Hematopoietic multipotent progenitor cell treated with erythropoietin and hydrocortisone succinate and interleukin-3 and kit ligand, for 4 days (in vitro differentiated cells): ENCODE data around the gene PTDSS2.
A peak's percentile ranks its signal among the peaks of the same experiment; 100 is the strongest.
"Not testable (repeated sequence)": the region's sequence is repeated elsewhere in the genome, so short reads cannot be mapped to it uniquely, and the experiment has no call there.

Source experiments
- DNase-seq: peaks from one replicate; pipeline ENCODE4 v3.0.0-alpha.2; 2015

Gene PTDSS2

DNA sequence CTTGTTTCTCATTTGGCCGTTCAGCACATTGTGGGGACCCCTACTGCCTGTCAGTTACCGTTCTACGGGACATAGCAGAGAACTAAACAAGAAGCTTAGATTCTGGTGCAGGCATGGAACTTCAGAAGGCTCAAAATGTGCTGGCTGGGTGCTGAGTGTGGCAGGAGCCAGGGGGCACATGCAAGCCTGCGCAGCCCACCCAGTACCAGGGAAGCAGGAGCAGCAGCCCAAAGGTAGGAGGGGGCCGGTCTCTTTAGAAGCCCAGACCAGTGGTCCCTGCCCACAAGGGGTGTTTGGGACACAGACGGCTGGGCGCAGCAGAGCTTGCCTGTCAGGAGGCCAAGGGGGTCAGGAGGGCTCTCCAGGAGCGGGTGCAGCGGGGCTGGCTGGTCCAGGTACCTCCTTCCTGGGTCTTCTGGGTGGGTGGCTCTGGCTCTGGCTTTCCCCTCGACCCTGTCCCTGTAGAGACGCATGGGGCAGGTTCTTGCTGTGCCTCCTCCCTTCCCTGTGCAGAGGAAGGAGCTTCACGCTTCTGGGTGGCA lies 2.2 kb downstream of the PTDSS2 start:
- no peak for DNase-seq

- DNase-seq: no peak
Measured at GRCh38 chr11:452916-453527, 2.9 kb downstream of the PTDSS2 start.

DNA sequence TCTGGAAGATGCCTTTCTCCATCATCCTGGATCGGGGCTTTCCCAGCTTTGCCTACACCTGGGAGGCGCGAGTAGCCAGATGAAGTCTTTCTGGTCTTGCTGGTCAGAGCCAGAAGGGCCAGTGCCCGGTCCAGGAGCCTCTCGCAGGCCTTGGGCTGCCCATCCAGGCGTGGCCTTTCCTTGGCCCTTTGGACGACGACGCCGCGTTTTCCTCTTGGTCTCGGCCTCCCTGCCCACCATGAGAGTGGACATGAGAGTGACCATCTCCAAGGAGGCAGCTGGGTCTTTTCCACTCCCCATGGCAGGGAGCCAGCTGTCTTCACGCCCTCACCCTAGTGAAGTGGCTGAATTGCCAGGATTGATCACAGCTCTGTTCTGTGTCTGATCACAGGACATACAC lies 3.5 kb downstream of the PTDSS2 start:
- DNase-seq: no peak

GRCh38 chr11:454043-454442 lies 4.0 kb downstream of the PTDSS2 start:
- DNase-seq: no peak

DNA sequence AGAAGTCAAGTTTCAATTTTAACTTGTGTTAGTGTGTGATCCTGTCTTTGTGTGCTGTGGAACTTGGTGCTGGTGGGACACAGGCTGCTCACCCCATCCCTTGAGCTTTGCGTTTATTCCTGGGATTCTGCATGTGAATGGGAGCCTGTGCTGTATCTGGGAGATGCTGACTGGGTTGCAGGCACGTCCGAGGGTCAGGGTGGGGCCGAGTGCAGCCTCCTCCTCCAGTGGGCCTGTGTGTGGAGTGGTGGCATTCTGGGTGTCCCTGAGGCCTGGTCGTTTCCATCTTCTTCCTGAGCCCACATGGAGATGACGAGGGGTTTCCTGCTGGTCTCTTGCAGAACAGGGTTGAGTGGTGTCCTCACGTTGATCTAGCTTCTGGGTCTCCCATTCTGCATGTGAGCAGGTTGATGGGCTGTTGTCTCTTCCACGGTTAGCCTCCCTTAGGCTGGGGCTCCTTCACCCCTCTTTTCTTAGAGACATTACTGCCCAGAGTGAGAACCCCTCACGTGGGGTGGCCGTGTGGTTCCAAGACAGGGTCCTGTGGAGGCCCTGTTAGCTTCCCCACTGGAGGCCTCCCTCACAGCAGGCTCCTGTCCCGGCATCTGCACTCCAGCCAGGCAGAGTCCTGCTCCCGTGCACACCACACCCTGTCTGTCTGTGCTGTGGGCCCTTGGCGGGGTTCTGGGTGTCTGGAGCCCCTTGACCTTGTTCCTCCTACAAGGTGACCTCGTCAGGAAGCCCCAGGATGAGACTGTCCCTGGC lies 4.9 kb downstream of the PTDSS2 start:
- no peak for DNase-seq

DNA sequence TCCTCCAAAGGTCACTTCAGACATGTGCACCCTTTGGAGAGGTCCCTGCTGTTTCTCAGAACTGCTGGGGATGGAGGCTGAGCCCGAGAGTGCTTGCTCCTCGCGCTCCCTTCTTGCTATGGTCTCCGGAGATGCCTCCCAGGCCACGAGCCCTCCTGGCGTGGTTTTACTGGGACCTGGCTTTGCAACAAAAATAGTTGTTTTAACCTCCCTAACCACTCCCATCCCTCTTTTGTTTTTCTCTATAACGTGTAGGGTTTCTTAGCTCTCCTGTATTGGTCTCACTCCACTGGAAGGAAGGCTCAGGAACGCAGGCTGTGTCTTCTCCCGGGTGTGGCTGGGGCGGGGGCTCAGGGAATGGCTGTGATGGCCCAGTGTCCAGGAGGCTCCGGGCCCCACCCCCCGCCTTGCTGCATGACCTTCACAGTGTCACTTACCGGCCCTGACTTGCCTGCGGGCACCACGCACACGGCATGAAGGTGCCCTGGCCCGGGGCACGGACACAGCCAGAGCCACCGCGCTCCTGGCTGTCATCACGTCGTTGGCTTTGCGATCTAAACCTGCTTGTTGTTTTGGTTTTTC lies 5.6 kb downstream of the PTDSS2 start:
- DNase-seq: no peak

DNA sequence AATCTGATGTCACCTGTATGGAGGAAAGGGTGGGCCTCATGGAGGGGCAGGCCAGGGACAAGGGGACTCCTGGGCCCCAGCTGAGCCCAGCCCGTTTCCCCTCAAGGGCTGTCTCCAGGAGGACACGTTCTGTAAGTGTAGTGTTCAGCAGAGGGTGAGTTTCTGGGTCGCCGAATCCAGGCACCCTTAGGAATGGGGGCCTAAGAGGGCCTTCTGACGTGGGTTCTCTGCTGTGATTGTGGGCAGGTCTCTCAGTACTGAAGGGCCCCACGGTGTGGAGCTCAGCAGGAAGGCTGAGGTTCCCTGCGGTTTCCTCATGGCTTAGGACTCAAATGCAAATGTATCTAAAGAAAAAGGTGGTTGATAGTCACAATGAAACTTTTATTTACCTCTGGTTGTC lies 6.5 kb downstream of the PTDSS2 start:
- peak; percentile 31 for DNase-seq

DNA sequence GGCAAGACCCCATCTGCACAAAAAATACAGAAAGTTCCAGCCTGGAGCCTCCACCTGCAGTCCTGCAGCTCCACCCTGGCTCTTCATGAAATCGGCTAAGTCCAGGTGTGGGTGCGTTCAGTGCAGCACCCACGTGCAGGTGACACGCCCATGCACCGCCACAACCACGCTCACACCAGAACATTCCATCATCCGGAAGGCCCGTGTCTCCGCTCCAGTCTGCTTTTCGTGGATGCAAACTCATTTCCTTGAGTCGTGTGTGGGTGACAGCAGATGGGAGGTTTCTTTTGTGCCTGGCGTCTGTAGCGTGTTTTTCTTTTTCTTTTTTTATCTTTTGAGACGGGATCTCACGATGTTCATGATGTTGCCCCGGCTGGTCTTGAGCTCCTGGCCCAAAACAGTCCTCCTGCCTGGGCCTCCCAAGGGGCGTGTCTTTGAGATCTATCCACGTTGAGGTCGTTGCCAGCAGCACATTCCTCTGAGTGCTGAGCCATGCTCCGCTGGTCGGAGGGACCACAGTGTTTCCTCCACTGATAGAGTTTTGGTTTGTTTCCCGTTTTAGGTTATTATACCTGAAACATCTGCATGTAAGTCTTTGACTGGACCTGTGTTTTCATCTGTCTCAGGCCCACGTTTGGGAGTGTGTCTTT lies 7.2 kb downstream of the PTDSS2 start:
- DNase-seq: no peak

- no peak for DNase-seq
Measured at GRCh38 chr11:459511-460220, 9.6 kb downstream of the PTDSS2 start.

DNA sequence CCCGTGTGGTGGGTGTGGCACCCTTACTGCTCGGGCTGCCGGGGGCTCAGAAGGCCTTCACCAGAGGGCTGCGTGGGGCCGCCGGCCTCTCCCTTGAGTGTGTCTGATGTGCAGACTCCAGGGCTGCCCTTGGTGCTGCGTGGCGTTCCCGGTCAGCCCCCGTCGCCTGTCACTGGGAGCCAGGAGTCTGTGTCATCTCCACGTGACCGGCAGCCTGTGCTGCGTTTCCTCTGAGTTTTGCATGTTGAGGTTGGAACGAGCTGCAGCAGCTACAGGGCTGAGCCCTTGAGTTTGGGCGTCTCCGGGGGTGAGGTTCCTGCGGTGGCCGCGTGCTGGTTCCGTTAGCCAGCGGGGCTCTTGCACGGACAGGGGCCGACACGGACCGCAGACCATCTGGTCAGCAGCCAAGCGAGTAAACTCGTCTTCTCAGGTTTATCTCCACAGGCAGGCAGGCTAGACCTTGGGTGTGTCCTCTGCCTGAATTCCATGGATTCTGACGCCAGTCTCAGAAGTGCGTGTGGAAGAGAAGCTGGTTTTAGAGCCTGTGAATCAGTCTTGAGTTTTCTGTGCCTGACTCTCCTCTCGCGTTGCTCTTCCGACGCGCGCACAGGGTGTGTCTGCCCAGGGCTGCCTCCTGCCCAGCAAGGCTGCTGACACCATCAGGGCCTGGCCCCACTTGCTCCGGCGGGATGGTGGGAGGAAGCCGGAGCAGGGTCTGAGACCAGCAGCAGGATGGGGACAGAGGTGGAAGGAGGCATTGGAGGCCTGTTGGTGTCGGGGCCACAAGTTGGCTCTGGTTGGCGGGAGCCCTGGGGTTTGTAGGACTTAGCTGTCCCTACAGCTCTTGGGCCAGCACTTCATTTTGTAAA lies 10.5 kb downstream of the PTDSS2 start:
- no peak for DNase-seq

DNA sequence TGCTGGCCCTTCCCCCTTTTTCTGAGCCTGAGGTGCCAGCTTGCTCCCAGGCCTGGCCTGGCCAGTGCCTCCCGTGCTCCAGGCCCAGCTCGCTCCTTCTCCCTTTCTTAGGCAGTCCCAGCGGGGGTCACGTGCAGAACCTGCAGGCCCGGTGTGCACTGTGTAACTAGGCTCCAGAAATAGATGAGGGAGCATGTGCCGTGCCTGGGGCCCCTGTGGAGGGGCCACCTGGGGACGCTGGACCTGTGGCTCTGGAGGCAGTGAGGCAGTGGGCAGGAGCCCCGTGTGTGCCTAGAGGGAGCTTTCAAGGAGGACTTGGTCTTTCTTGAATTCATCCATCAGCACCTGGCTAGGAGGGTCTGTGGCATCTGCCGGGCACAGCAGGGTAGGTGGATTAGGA lies 11.5 kb downstream of the PTDSS2 start:
- DNase-seq: no peak

- DNase-seq: no peak
Measured at GRCh38 chr11:462107-462890, 12.2 kb downstream of the PTDSS2 start.

GRCh38 chr11:464316-464715 lies 14.2 kb downstream of the PTDSS2 start:
- DNase-seq: no peak

- DNase-seq: peak; percentile 48
Measured at GRCh38 chr11:465896-466530, 15.9 kb downstream of the PTDSS2 start.

GRCh38 chr11:468036-468435 lies 18.0 kb downstream of the PTDSS2 start:
- no peak for DNase-seq

- no peak for DNase-seq
Measured at GRCh38 chr11:468493-468892, 18.4 kb downstream of the PTDSS2 start.

GRCh38 chr11:469026-469683 lies 19.1 kb downstream of the PTDSS2 start:
- not testable (repeated sequence) for DNase-seq

- peak; percentile 28 for DNase-seq
Measured at GRCh38 chr11:469684-470560, 19.8 kb downstream of the PTDSS2 start.
